Measurements from ENCODE around the gene CDKAL1. TPM values are rescaled to one million over a fixed set of nuclear protein-coding genes. Genes with fewer than 3 reads are reported as not detected.

The CDKAL1 gene
- total and polyA plus RNA-seq, 2 of the 8 experiments (the other 6 are each of a cell fraction or from before 2014, with no cell fraction given) = 8.4 to 24.6 TPM

DNA sequence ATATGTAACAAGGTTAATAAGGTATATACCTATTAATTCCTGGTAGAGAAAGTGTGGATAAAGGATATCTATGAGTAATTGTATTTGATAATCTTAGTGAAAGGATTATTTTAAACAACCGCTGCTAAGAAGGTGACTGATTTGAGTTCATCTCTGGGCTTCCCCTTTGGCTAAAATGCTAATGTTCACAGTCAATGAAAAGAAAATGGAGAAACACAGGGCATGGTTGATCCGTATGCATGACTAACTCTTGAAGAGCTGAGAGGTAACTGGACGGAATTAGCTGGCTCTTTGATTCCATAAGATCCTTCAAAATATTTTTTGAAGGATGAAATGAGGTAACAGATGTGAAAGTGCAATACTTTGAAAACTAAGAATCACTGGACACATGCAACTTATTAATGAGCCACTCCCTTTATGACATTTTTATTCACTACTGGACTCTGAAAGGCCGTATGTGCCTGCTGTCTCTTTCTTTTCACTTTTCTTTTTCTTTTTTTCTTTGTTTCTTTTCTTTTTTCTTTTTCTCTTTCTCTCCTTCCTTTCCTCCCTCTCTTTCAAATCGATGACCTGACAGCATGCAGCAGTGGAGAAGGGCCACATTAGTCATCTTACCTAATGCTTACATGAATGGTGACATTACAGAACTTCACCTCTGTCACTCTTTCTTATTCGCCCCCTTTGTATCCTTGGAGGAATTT is 464.6 kb downstream of the CDKAL1 start:
- H4K5ac ChIP-seq (ENCODE audit: insufficient read length, low read depth, low read length) = no peak overlapping the region
- no peaks in the 10 kb centered on the region; a peak in 1 of 8 replicates for H3K36me3 ChIP-seq (ENCODE audit: control insufficient read depth in 2 of 4, insufficient read depth in 4 of 4, low read length in 3 of 4)
- no peaks in the 10 kb centered on the region for H3K9me3 ChIP-seq (ENCODE audit: insufficient read depth in 2 of 2, low read depth in 1 of 2, low read length in 1 of 2)
- H2BK5ac ChIP-seq (ENCODE audit: low read depth, low read length) = no peak overlapping the region
- H3K79me1 ChIP-seq (ENCODE audit: low read depth, low read length) = no peaks in the 10 kb centered on the region
- no peak overlapping the region for H2AK5ac ChIP-seq (ENCODE audit: low read depth, low read length)
- H3K23ac ChIP-seq (ENCODE audit: insufficient read length) = no peak overlapping the region
- no peak overlapping the region for H2BK120ac ChIP-seq (replicated peaks; ENCODE audit: low read depth, low read length)
- H3K79me2 ChIP-seq (ENCODE audit: control insufficient read depth in 1 of 2, insufficient read depth in 2 of 2, low read length in 2 of 2) = no peaks in the 10 kb centered on the region
- ChIA-PET POLR2A (ENCODE audit: partially characterized antibody) (no interaction called here), CTCF (ENCODE audit: partially characterized antibody) (no interaction called here)
- H4K91ac ChIP-seq (replicated peaks; ENCODE audit: insufficient read length, low read length) = no peak overlapping the region
- no peak overlapping the region for H3K56ac ChIP-seq (replicated peaks; ENCODE audit: insufficient read length, low read depth, low read length)
- no peak overlapping the region for H3K4me3 ChIP-seq (ENCODE audit: extremely low read depth in 1 of 4, insufficient read depth in 2 of 4, low read depth in 3 of 4, low read length in 4 of 4)
- H3K4me1 ChIP-seq (replicated peaks in 1 of 4; ENCODE audit: control insufficient read depth in 3 of 4, insufficient read depth in 4 of 4, low read length in 3 of 4) = peaks cover 0 to 8% (median 3%) of the 10 kb centered on the region in 4 experiments; a peak in 4 of 7 replicates
- WGBS, 2 experiments (ENCODE audit: extremely low coverage in 1 of 2, insufficient coverage in 1 of 2, insufficient read length in 1 of 2, insufficient replicate concordance in 2 of 2, low coverage in 1 of 2, low lambda C conversion rate in 2 of 2, missing lambda C conversion rate in 1 of 2) = 92% methylated on average over 6 of the region's 6 CpGs; no CpG with 5 or more reads in 1 of the 2 experiments
- H3K18ac ChIP-seq (ENCODE audit: extremely low read depth, low read length) = no peak overlapping the region
- H4K8ac ChIP-seq (ENCODE audit: extremely low read depth, insufficient read depth, low read length) = no peak overlapping the region
- no peak overlapping the region for H3K4ac ChIP-seq (replicated peaks; ENCODE audit: insufficient read length, low read depth, low read length)
- no peak for FAIRE-seq
- no peak overlapping the region for H2BK20ac ChIP-seq (ENCODE audit: low read length)
- no peak for DNase-seq (ENCODE audit: low read depth in 1 of 2, low spot score in 2 of 2)
- no peak overlapping the region for H3K4me2 ChIP-seq (ENCODE audit: insufficient read depth in 1 of 2, low read depth in 2 of 2, low read length in 2 of 2)
- no peak overlapping the region for H2BK15ac ChIP-seq (ENCODE audit: low read length)
- H3K27ac ChIP-seq (ENCODE audit: low read depth, low read length) = no peak overlapping the region
- H4K20me1 ChIP-seq (replicated peaks in 1 of 2; ENCODE audit: control insufficient read depth in 1 of 2, insufficient read depth in 2 of 2, low read length in 2 of 2) = no peaks in the 10 kb centered on the region
- no peak overlapping the region for H2AFZ ChIP-seq (ENCODE audit: low read length)
- no peaks in the 10 kb centered on the region for H3K27me3 ChIP-seq (replicated peaks in 1 of 4; ENCODE audit: control insufficient read depth in 3 of 4, extremely low read depth in 1 of 4, insufficient read depth in 3 of 4, low read length in 3 of 4)
- H3K23me2 ChIP-seq (ENCODE audit: low read depth, low read length) = no peaks in the 10 kb centered on the region
- no peak overlapping the region for H3K14ac ChIP-seq (ENCODE audit: insufficient read length)
- H2BK12ac ChIP-seq (ENCODE audit: low read depth, low read length) = no peak overlapping the region
- no peak overlapping the region for H3K9ac ChIP-seq (replicated peaks in 1 of 4; ENCODE audit: extremely low read depth in 1 of 4, low read depth in 3 of 4, low read length in 3 of 4)
- TF ChIP-seq RBBP5 (IDR thresholded peaks at IDR 0.05; ENCODE audit: borderline replicate concordance, low read depth, low read length) (no peak), EP300 (IDR thresholded peaks at IDR 0.05; ENCODE audit: borderline replicate concordance in 1 of 2, low read depth in 2 of 2, low read length in 2 of 2) (no peak)

Measured in H1 (cell line).